ENCODE measurements around the gene DOCK10.
A peak's percentile ranks its signal among the peaks of the same experiment; 100 is the strongest.
"Not testable (repeated sequence)": the region's sequence is repeated elsewhere in the genome, so short reads cannot be mapped to it uniquely, and the experiment has no call there.

The DOCK10 gene

GRCh38 chr2:224952936-224953657 lies 89.2 kb downstream of the DOCK10 start:
- no peak overlapping the region for H3K9ac ChIP-seq (ENCODE audit: low read depth, low read length)
- H3K36me3 ChIP-seq (ENCODE audit: insufficient read depth, low read length), result peaks cover 5% of the 10 kb centered on the region
- no peak overlapping the region for H3K4me3 ChIP-seq (ENCODE audit: low read length)
- H3K4me1 ChIP-seq (ENCODE audit: control insufficient read depth, insufficient read depth, low read length), result peaks cover 19% of the 10 kb centered on the region
- H3K27me3 ChIP-seq (ENCODE audit: control insufficient read depth, insufficient read depth, low read length), result no peaks in the 10 kb centered on the region
- H3K4me2 ChIP-seq (ENCODE audit: low read length), result no peak overlapping the region
- H3K9me3 ChIP-seq (replicated peaks; ENCODE audit: low read length), result no peaks in the 10 kb centered on the region

DNA sequence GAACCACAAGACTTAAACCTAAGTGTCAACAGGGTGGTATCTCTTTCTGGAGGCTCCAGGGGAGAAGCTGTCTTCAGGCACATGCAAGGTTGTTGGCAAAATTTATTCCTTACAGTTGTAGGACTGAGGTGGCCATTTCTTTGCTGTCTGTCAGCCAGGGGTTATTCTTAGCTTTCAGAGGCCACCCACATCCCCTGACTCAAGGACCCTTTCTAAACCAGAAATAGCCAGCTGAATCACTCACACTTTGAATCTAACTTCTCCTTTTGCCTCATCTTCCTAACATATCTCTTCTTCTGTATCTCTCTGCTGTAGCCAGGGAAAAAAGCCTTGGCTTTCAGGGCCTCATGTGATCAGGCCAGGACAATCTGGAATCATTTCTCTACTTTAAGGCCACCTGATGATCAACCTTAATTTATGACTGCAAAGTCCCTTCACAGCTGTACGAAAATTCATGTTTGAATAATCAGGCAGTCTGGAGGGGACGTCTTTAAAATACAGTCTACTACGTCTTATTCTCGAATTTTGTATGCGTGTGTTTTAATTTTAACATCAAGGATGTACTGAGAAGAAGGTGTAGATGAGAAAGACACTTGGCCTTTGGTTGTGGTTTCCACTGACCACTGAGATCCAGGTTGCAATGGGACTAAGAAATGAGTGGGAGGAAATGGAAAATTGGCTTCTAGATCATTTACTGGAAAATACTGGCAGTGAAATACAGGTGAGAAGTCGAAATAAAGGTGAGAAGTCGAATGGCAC lies 90.4 kb downstream of the DOCK10 start:
- Histone ChIP-seq H3K9me3 (replicated peaks; ENCODE audit: low read length) (no peaks in the 10 kb centered on the region), H3K9ac (ENCODE audit: low read depth, low read length) (no peak overlapping the region), H3K4me3 (ENCODE audit: low read length) (no peak overlapping the region), H3K4me2 (ENCODE audit: low read length) (no peak overlapping the region), H3K36me3 (ENCODE audit: insufficient read depth, low read length) (peaks cover 5% of the 10 kb centered on the region), H3K4me1 (ENCODE audit: control insufficient read depth, insufficient read depth, low read length) (peaks cover 30% of the 10 kb centered on the region), H3K27me3 (ENCODE audit: control insufficient read depth, insufficient read depth, low read length) (no peaks in the 10 kb centered on the region)

- Histone ChIP-seq H3K9ac (ENCODE audit: low read depth, low read length) (no peak overlapping the region), H3K4me3 (ENCODE audit: low read length) (no peak overlapping the region), H3K36me3 (ENCODE audit: insufficient read depth, low read length) (no peaks in the 10 kb centered on the region), H3K9me3 (replicated peaks; ENCODE audit: low read length) (no peaks in the 10 kb centered on the region), H3K4me1 (ENCODE audit: control insufficient read depth, insufficient read depth, low read length) (peaks cover 46% of the 10 kb centered on the region), H3K4me2 (ENCODE audit: low read length) (no peak overlapping the region), H3K27me3 (ENCODE audit: control insufficient read depth, insufficient read depth, low read length) (no peaks in the 10 kb centered on the region)
Observed at GRCh38 chr2:224948859-224949258, 93.4 kb downstream of the DOCK10 start.

GRCh38 chr2:224948005-224948404 lies 94.3 kb downstream of the DOCK10 start:
- no peak overlapping the region for H3K9ac ChIP-seq (ENCODE audit: low read depth, low read length)
- H3K4me1 ChIP-seq (ENCODE audit: control insufficient read depth, insufficient read depth, low read length), result peaks cover 46% of the 10 kb centered on the region
- no peak overlapping the region for H3K4me2 ChIP-seq (ENCODE audit: low read length)
- no peaks in the 10 kb centered on the region for H3K27me3 ChIP-seq (ENCODE audit: control insufficient read depth, insufficient read depth, low read length)
- no peaks in the 10 kb centered on the region for H3K36me3 ChIP-seq (ENCODE audit: insufficient read depth, low read length)
- H3K4me3 ChIP-seq (ENCODE audit: low read length), result no peak overlapping the region
- H3K9me3 ChIP-seq (replicated peaks; ENCODE audit: low read length), result no peaks in the 10 kb centered on the region

DNA sequence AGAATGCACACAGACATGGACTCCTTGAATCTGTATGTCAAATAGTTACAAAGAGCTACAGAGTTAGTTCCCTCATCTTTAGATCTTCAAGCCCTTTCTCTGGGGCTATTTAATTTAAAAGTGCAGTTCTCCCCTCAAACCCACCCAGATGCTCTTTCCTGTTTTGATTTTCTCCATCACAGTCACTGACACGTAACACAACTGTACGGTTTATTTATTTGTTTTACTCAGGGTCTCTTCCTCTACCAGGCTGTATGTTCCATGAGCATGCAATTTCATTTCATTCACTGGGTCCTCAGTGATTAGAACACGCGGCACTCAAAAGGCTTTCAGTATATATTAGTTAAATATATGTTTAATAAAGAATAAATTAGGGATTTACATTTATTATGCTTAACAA lies 94.7 kb downstream of the DOCK10 start:
- no peaks in the 10 kb centered on the region for H3K9me3 ChIP-seq (replicated peaks; ENCODE audit: low read length)
- H3K4me3 ChIP-seq (ENCODE audit: low read length), result no peak overlapping the region
- peaks cover 46% of the 10 kb centered on the region for H3K4me1 ChIP-seq (ENCODE audit: control insufficient read depth, insufficient read depth, low read length)
- no peaks in the 10 kb centered on the region for H3K36me3 ChIP-seq (ENCODE audit: insufficient read depth, low read length)
- no peaks in the 10 kb centered on the region for H3K27me3 ChIP-seq (ENCODE audit: control insufficient read depth, insufficient read depth, low read length)
- H3K4me2 ChIP-seq (ENCODE audit: low read length), result peak overlapping the region; percentile 74
- H3K9ac ChIP-seq (ENCODE audit: low read depth, low read length), result no peak overlapping the region

DNA sequence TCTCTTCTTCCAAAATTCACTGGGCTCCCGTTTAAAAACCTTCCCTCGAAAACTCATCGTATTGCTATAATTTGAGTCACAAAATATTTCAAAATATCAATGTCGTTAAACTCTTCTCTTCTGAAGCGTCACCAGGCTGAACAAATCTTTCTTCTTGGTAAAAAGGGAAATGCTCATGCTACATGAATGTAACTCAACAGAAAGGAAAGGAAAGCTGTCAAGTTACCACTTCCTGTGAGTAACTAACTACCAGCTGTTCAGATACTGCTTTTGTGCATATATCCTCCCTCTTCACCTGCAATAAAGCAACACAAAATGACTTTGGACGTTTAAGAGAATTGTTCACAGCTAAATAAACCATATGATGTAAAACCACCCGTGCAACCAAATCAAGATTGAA lies 95.4 kb downstream of the DOCK10 start:
- Histone ChIP-seq H3K9me3 (replicated peaks; ENCODE audit: low read length) (no peaks in the 10 kb centered on the region), H3K36me3 (ENCODE audit: insufficient read depth, low read length) (no peaks in the 10 kb centered on the region), H3K9ac (ENCODE audit: low read depth, low read length) (peak overlapping the region; percentile 68), H3K4me1 (ENCODE audit: control insufficient read depth, insufficient read depth, low read length) (peaks cover 46% of the 10 kb centered on the region), H3K27me3 (ENCODE audit: control insufficient read depth, insufficient read depth, low read length) (no peaks in the 10 kb centered on the region), H3K4me3 (ENCODE audit: low read length) (peak overlapping the region; percentile 58), H3K4me2 (ENCODE audit: low read length) (peak overlapping the region; percentile 74)

GRCh38 chr2:224944707-224945547 lies 97.3 kb downstream of the DOCK10 start:
- Histone ChIP-seq H3K4me3 (ENCODE audit: low read length) (no peak overlapping the region), H3K36me3 (ENCODE audit: insufficient read depth, low read length) (no peaks in the 10 kb centered on the region), H3K4me2 (ENCODE audit: low read length) (no peak overlapping the region), H3K4me1 (ENCODE audit: control insufficient read depth, insufficient read depth, low read length) (peaks cover 46% of the 10 kb centered on the region), H3K9me3 (replicated peaks; ENCODE audit: low read length) (no peaks in the 10 kb centered on the region), H3K27me3 (ENCODE audit: control insufficient read depth, insufficient read depth, low read length) (no peaks in the 10 kb centered on the region), H3K9ac (ENCODE audit: low read depth, low read length) (no peak overlapping the region)

GRCh38 chr2:224943601-224944041 lies 98.6 kb downstream of the DOCK10 start:
- not testable (repeated sequence) for H3K36me3 ChIP-seq (ENCODE audit: insufficient read depth, low read length); H3K4me3 ChIP-seq (ENCODE audit: low read length); H3K27me3 ChIP-seq (ENCODE audit: control insufficient read depth, insufficient read depth, low read length); H3K9ac ChIP-seq (ENCODE audit: low read depth, low read length); H3K9me3 ChIP-seq (replicated peaks; ENCODE audit: low read length); H3K4me2 ChIP-seq (ENCODE audit: low read length)
- peaks cover 49% of the 10 kb centered on the region for H3K4me1 ChIP-seq (ENCODE audit: control insufficient read depth, insufficient read depth, low read length)

DNA sequence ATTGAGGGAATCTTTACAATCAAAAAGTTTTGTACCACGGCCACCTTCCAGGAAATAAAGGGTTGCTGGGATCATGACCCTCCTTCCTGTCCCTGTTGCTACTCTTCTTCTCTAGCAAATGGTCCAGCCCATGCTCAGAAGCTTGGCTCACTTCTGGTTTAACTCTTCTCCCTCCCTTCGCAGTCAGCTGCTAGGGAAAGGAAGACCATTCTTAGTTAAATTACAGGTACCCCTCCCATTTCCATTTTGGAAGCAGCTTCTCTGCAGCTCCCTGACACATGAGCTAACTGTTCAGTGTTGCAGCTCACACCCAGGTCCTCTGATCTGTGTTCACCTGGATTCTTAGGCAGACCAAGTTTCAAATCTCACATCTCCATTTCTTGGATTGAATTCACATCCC lies 100.3 kb downstream of the DOCK10 start:
- H3K4me1 ChIP-seq (ENCODE audit: control insufficient read depth, insufficient read depth, low read length), result peaks cover 43% of the 10 kb centered on the region

GRCh38 chr2:224940618-224941017 lies 101.7 kb downstream of the DOCK10 start:
- H3K9ac ChIP-seq (ENCODE audit: low read depth, low read length), result no peak overlapping the region
- H3K27me3 ChIP-seq (ENCODE audit: control insufficient read depth, insufficient read depth, low read length), result no peaks in the 10 kb centered on the region
- H3K4me2 ChIP-seq (ENCODE audit: low read length), result no peak overlapping the region
- peaks cover 35% of the 10 kb centered on the region for H3K4me1 ChIP-seq (ENCODE audit: control insufficient read depth, insufficient read depth, low read length)
- H3K9me3 ChIP-seq (replicated peaks; ENCODE audit: low read length), result no peaks in the 10 kb centered on the region
- no peaks in the 10 kb centered on the region for H3K36me3 ChIP-seq (ENCODE audit: insufficient read depth, low read length)
- no peak overlapping the region for H3K4me3 ChIP-seq (ENCODE audit: low read length)

More for the DNA sequence above, 100.3 kb downstream of the DOCK10 start:
- Histone ChIP-seq H3K36me3 (ENCODE audit: insufficient read depth, low read length) (no peaks in the 10 kb centered on the region), H3K27me3 (ENCODE audit: control insufficient read depth, insufficient read depth, low read length) (no peaks in the 10 kb centered on the region), H3K4me3 (ENCODE audit: low read length) (no peak overlapping the region), H3K9me3 (replicated peaks; ENCODE audit: low read length) (no peaks in the 10 kb centered on the region), H3K4me2 (ENCODE audit: low read length) (no peak overlapping the region), H3K9ac (ENCODE audit: low read depth, low read length) (no peak overlapping the region)

DNA sequence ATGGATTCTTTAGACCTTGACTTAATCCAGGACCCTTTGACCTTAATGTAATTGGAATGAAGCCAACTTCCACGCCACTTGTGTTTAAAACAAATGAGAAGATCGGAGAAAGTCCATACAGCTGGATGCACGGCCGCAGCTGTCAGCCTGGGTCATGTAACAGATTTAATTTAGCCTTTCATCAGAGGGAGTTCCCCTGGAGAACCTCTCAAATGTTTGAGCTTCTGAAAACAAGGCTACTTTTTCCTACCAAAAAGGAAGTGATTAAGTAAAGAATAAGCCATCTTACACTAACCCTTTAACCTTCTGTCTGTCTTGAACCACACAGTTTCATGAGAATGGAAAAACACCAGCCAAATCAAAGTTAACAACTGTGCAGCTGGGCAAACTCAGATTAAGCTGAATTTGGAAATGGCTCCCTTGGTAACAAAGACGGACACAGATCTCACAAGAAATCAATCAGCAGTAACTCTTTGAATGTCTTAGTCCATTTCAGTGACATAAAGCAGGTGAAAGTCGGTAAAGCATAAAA lies 103.6 kb downstream of the DOCK10 start:
- Histone ChIP-seq H3K9me3 (replicated peaks; ENCODE audit: low read length) (no peaks in the 10 kb centered on the region), H3K27me3 (ENCODE audit: control insufficient read depth, insufficient read depth, low read length) (no peaks in the 10 kb centered on the region), H3K4me1 (ENCODE audit: control insufficient read depth, insufficient read depth, low read length) (peaks cover 44% of the 10 kb centered on the region), H3K36me3 (ENCODE audit: insufficient read depth, low read length) (no peaks in the 10 kb centered on the region), H3K9ac (ENCODE audit: low read depth, low read length) (peak overlapping the region; percentile 48), H3K4me3 (ENCODE audit: low read length) (peak overlapping the region; percentile 32), H3K4me2 (ENCODE audit: low read length) (peak overlapping the region; percentile 62)

Data from skeletal muscle satellite cell (primary cell).